ENCODE measurements around the gene PRDM2.
"Not testable (repeated sequence)": the region's sequence is repeated elsewhere in the genome, so short reads cannot be mapped to it uniquely, and the experiment has no call there.

The PRDM2 gene

GRCh38 chr1:13706046-13706445 is 6.1 kb downstream of the PRDM2 start:
- no peak for DNase-seq (ENCODE audit: low read depth)
- TF ChIP-seq, protein P1, sequence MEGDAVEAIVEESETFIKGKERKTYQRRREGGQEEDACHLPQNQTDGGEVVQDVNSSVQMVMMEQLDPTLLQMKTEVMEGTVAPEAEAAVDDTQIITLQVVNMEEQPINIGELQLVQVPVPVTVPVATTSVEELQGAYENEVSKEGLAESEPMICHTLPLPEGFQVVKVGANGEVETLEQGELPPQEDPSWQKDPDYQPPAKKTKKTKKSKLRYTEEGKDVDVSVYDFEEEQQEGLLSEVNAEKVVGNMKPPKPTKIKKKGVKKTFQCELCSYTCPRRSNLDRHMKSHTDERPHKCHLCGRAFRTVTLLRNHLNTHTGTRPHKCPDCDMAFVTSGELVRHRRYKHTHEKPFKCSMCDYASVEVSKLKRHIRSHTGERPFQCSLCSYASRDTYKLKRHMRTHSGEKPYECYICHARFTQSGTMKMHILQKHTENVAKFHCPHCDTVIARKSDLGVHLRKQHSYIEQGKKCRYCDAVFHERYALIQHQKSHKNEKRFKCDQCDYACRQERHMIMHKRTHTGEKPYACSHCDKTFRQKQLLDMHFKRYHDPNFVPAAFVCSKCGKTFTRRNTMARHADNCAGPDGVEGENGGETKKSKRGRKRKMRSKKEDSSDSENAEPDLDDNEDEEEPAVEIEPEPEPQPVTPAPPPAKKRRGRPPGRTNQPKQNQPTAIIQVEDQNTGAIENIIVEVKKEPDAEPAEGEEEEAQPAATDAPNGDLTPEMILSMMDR (IDR thresholded peaks at IDR 0.05; ENCODE audit: control insufficient read depth, extremely low read depth, insufficient read depth): no peak
- H3K4me3 ChIP-seq (ENCODE audit: low read depth, low read length): no peak overlapping the region

- no peak overlapping the region for H3K4me3 ChIP-seq (ENCODE audit: low read depth, low read length)
- TF ChIP-seq, protein P1 (IDR thresholded peaks at IDR 0.05; ENCODE audit: control insufficient read depth, extremely low read depth, insufficient read depth): no peak
- DNase-seq (ENCODE audit: low read depth): no peak
These were observed 7.2 kb downstream of the PRDM2 start for GRCh38 chr1:13707164-13707563.

DNA sequence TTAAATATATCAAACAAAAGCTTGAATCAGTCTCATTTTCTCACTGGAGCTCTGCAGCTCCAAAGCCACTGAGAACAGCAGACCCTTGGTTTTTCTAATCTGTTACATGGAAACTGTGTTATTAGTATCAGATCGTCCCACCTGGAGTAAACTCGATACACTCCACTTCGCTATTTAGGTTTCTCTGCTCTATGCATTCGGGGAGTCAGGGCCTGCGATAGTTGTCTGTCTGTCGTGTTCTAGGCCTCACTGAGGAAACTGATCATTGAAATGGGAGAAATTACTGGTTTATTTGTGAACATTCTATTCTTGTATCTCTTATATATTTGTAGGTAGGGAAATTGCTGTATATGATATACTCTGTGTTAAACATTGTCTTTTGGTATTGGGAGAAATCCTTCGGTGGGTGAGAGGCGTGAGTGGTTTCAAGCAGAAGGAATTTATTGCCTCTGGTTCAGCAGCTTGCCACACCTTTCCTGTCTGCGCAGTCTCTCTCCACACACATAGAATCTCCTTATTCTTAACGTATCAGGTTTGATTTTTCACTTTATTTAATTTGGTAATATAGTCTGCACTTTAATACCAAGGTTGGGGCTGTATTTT is 8.5 kb downstream of the PRDM2 start:
- no peak for DNase-seq (ENCODE audit: low read depth)
- TF ChIP-seq, protein P1 (IDR thresholded peaks at IDR 0.05; ENCODE audit: control insufficient read depth, extremely low read depth, insufficient read depth): no peak
- H3K4me3 ChIP-seq (ENCODE audit: low read depth, low read length): no peak overlapping the region

- no peak for DNase-seq (ENCODE audit: low read depth)
- H3K4me3 ChIP-seq (ENCODE audit: low read depth, low read length): no peak overlapping the region
- TF ChIP-seq, protein P1 (IDR thresholded peaks at IDR 0.05; ENCODE audit: control insufficient read depth, extremely low read depth, insufficient read depth): no peak
These were observed 10.1 kb downstream of the PRDM2 start for GRCh38 chr1:13710086-13710485.

GRCh38 chr1:13714851-13715250 is 14.9 kb downstream of the PRDM2 start:
- H3K4me3 ChIP-seq (ENCODE audit: low read depth, low read length): no peak overlapping the region
- TF ChIP-seq, protein P1 (IDR thresholded peaks at IDR 0.05; ENCODE audit: control insufficient read depth, extremely low read depth, insufficient read depth): no peak
- no peak for DNase-seq (ENCODE audit: low read depth)

GRCh38 chr1:13715616-13716287 is 15.8 kb downstream of the PRDM2 start:
- not testable (repeated sequence) for DNase-seq (ENCODE audit: low read depth); H3K4me3 ChIP-seq (ENCODE audit: low read depth, low read length)

GRCh38 chr1:13722808-13723360 is 22.9 kb downstream of the PRDM2 start:
- TF ChIP-seq, protein P1 (IDR thresholded peaks at IDR 0.05; ENCODE audit: control insufficient read depth, extremely low read depth, insufficient read depth): no peak
- no peak for DNase-seq (ENCODE audit: low read depth)
- no peak overlapping the region for H3K4me3 ChIP-seq (ENCODE audit: low read depth, low read length)
